Lower leg skin (tissue), 3 donors: Measurements from ENCODE around the gene COL17A1.

Source experiments
- CTCF ChIP-seq, 3 donors: fragments of 450-650 bp; IDR thresholded peaks; one replicate each; pipeline ENCODE4 v1.5.1; 2016; ENCODE audit warnings: antibody characterized with exemption in 3 of 3, mild to moderate bottlenecking in 3 of 3, moderate library complexity in 2 of 3
- POLR2A ChIP-seq, 2 donors: fragments of 450-650 bp; IDR thresholded peaks; one replicate each; pipeline ENCODE4 v1.6.1; 2016 to 2017; ENCODE audit warnings: antibody characterized with exemption in 2 of 2, mild to moderate bottlenecking in 1 of 2, moderate library complexity in 1 of 2

- no peak for TF ChIP-seq CTCF (IDR thresholded peaks at IDR 0.05)
- no peak for TF ChIP-seq POLR2A (IDR thresholded peaks at IDR 0.05)
These were observed 80.4 kb downstream of the COL17A1 start for GRCh38 chr10:104005172-104005863.
